ENCODE results near the gene HS2ST1.

- TF ChIP-seq POLR2A (IDR thresholded peaks at IDR 0.05; ENCODE audit: low read length) (no peak), ZNF302 (CRISPR knock-in tag; IDR thresholded peaks at IDR 0.05) (no peak), HDAC2 (IDR thresholded peaks at IDR 0.05) (no peak)
- TF ChIP-seq, protein P1, sequence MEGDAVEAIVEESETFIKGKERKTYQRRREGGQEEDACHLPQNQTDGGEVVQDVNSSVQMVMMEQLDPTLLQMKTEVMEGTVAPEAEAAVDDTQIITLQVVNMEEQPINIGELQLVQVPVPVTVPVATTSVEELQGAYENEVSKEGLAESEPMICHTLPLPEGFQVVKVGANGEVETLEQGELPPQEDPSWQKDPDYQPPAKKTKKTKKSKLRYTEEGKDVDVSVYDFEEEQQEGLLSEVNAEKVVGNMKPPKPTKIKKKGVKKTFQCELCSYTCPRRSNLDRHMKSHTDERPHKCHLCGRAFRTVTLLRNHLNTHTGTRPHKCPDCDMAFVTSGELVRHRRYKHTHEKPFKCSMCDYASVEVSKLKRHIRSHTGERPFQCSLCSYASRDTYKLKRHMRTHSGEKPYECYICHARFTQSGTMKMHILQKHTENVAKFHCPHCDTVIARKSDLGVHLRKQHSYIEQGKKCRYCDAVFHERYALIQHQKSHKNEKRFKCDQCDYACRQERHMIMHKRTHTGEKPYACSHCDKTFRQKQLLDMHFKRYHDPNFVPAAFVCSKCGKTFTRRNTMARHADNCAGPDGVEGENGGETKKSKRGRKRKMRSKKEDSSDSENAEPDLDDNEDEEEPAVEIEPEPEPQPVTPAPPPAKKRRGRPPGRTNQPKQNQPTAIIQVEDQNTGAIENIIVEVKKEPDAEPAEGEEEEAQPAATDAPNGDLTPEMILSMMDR (IDR thresholded peaks at IDR 0.05), result no peak
Observed at GRCh38 chr1:86988835-86989234, 74.4 kb downstream of the HS2ST1 start.
